Measurements from ENCODE around the gene ZSCAN1. TPM values are rescaled to one million over a fixed set of nuclear protein-coding genes. Genes with fewer than 3 reads are reported as not detected.

Gene ZSCAN1
- total and polyA plus RNA-seq, 12 donors: 0.15 to 0.32 (median 0.28) TPM; not detected in 9

- no peak overlapping the region for H3K27ac ChIP-seq
- intact Hi-C loops (cut with DNase I): no loop called here
- H3K4me1 ChIP-seq: peaks cover 0 to 13% (median 9%) of the 10 kb centered on the region in 9 donors
- peaks cover 0 to 47% (median 0%) of the 10 kb centered on the region in 11 donors for H3K9me3 ChIP-seq
- H3K4me3 ChIP-seq: no peak overlapping the region
- ATAC-seq (no peak), DNase-seq (no peak)
- no peak for TF ChIP-seq CTCF (IDR thresholded peaks at IDR 0.05)
- WGBS, 2 donors: 44 to 46% methylated on average over 5 of the region's 5 CpGs
- H3K36me3 ChIP-seq: no peaks in the 10 kb centered on the region
- peaks cover 0 to 4% (median 0%) of the 10 kb centered on the region in 7 donors for H3K27me3 ChIP-seq
Measured at GRCh38 chr19:58014141-58014540, 19.7 kb upstream of the ZSCAN1 start.

GRCh38 chr19:58020129-58020528 is 13.7 kb upstream of the ZSCAN1 start:
- Histone ChIP-seq H3K9me3 (peaks cover 0 to 17% (median 0%) of the 10 kb centered on the region in 11 donors), H3K4me1 (no peaks in the 10 kb centered on the region), H3K4me3 (no peak overlapping the region), H3K27ac (no peak overlapping the region), H3K27me3 (peaks cover 0 to 8% (median 0%) of the 10 kb centered on the region in 7 donors), H3K36me3 (no peaks in the 10 kb centered on the region)
- WGBS, 2 donors: 75 to 77% methylated on average over 7 of the region's 7 CpGs
- TF ChIP-seq CTCF (IDR thresholded peaks at IDR 0.05): no peak
- ATAC-seq: no peak
- intact Hi-C loops (cut with DNase I): loop anchor here in 2 of 10 donors (5.0 kb wide), 1 partner anchor 137 kb away; no protein-coding TSS in a partner anchor
- DNase-seq: no peak

- peak; percentile 64 to 91 (median 80) for TF ChIP-seq CTCF (IDR thresholded peaks at IDR 0.05)
- no peaks in the 10 kb centered on the region for H3K36me3 ChIP-seq
- no peaks in the 10 kb centered on the region for H3K4me1 ChIP-seq
- H3K27me3 ChIP-seq: peaks cover 0 to 8% (median 0%) of the 10 kb centered on the region in 7 donors
- 49 to 51% methylated on average over 30 of the region's 30 CpGs for WGBS, 2 donors
- peaks cover 0 to 25% (median 0%) of the 10 kb centered on the region in 11 donors for H3K9me3 ChIP-seq
- no peak overlapping the region for H3K27ac ChIP-seq
- ATAC-seq: peak; percentile 87 to 96 (median 95)
- H3K4me3 ChIP-seq: no peak overlapping the region
- DNase-seq: peak in 1 of 2 donors; percentile 81
- intact Hi-C loops (cut with DNase I): loop anchor here (1.0 to 5.0 kb wide), 6 partner anchors 77 to 136 kb away; partner anchors contain the start of genes ZNF329 (in 1 of the 10) and ZSCAN18 (in 1 of the 10)
Measured at GRCh38 chr19:58021541-58022282, 12.1 kb upstream of the ZSCAN1 start.

GRCh38 chr19:58022283-58022660 is 11.6 kb upstream of the ZSCAN1 start:
- TF ChIP-seq CTCF (IDR thresholded peaks at IDR 0.05): peak in 2 of 9 donors; percentile 4 to 26
- H3K27me3 ChIP-seq: peaks cover 0 to 8% (median 0%) of the 10 kb centered on the region in 7 donors
- no peaks in the 10 kb centered on the region for H3K4me1 ChIP-seq
- peaks cover 0 to 30% (median 0%) of the 10 kb centered on the region in 11 donors for H3K9me3 ChIP-seq
- H3K27ac ChIP-seq: no peak overlapping the region
- ATAC-seq (no peak), DNase-seq (no peak)
- no peak overlapping the region for H3K4me3 ChIP-seq
- intact Hi-C loops (cut with DNase I): loop anchor here (1.0 to 5.0 kb wide), 6 partner anchors 77 to 135 kb away; partner anchors contain the start of genes ZNF329 (in 1 of the 10) and ZSCAN18 (in 1 of the 10)
- H3K36me3 ChIP-seq: no peaks in the 10 kb centered on the region
- WGBS, 2 donors: 68 to 69% methylated on average over 4 of the region's 4 CpGs

Measured in heart right ventricle (tissue), 16 donors.